Activated T-cell treated with anti-CD3 and anti-CD28 coated beads for 24 hours (primary cell): ENCODE measurements around the gene LRRIQ4.

Experiments used
- DNase-seq: peaks from one replicate; pipeline ENCODE4 v3.0.0-alpha.2; 2020; ENCODE audit warnings: low read depth

LRRIQ4 gene

DNA sequence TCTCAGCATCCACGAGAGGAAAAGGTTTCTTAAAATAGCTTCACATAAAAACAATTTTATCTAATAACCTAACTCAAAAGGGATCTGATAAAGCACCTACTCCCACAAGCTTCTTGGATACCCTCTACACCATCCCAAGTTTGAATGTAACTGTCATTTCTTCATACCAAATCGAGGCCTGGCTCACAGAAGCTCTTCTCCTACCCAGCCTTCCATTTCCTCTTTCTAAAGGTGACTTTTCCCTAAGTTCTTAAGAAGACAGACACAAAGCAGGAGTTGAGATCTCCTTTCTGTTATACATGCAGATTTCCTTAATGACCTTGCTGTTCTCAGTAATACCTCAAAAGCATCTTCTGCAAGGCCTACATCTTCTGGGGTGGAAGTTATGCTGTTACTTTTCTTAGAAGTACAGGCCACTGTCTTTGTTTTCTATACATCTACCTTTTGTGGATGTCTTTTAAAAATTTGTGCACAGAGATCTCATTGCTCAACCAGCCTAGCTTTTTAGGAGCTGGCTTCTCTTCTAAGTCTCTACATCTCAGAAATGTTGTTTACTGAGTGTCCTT lies 3.4 kb upstream of the LRRIQ4 start:
- DNase-seq = no peak

DNA sequence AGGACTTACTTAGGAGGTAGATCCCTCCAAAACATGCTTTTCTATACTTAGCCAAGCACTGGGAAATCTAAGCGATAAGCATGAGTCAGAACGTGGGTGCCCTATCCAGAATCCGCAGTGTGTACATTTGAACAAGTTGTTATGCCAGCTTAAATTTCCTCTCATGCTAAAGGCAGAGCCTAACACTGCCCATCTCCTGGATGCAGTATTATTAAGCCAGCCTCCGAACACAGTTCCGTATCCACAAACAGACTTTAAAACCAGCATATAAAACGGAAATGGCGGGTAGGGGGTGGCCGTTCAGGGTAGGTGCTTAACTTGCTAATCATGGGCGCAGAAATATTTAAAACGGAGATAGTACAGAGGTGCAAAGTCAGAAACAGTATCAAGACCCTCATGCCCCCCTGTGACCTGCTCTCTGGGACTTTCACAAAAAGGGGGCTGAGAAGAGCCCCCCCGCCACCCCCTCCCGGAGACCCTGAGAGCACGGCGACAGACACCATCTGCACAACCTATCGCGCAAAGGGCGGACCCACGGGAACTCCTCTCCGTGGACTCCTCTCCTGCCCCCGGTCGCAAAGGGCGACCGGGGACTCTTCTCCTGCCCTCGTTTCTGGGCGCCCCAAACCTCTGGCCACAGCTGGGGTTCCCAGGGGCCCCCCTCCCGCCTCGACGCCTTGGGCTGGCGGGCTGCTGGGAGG lies 889 bp upstream of the LRRIQ4 start:
- DNase-seq = no peak

DNA sequence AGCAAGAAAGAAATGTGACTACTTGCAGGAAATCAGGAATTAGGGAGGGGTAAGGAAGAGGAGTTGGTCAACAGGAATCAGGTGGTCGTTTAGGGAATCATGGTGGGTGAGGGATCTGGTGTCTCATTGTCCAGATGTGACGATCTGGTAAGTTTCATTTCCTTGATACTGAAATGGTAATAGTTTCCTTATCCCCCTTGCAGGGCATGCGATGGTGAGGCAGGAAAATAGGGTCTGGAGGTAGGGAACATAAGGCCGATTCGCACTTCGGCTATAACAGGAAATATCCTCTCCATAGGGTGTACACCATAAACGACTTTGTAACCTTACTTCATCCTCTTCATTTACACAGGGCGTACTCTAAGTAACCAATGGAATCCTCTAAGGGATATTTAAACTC lies 608 bp downstream of the LRRIQ4 start:
- DNase-seq = no peak

DNA sequence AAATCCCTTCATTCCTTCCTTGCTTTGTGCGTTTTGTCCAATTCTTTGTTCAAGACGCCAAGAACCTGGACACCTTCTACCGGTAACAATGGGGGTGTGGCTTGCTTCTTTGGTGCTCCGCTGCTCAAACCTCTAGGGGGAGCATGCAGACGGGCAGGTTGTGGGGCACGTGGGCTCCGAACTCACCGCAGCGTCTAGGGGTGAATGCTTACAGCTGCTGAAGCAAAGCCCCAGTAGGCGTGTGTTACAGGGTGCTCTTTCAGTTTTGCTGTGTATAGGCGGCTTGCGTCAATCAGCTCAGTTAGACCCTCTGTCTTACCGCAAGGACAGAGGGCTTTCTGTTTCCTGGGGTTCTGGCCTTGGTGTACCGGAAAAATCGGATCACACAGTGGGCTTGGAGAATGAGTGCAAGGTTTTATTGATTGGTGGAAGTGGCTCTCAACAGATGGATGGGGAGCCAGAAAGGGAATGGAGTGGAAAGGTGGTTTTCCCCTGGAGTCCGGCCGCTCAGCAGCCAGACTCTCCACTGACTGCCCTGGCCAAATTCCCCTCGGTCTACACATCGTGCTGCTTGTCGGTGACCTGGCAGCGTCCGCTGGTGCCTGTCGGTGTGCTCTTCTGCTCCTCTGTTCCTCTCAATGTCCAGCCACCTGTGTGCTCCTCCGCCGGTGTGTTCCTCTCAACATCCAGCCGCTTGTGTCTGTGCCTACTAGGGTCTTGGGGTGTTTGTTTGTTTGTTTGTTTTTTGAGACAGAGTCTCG lies 1.3 kb downstream of the LRRIQ4 start:
- peak; percentile 64 for DNase-seq

DNA sequence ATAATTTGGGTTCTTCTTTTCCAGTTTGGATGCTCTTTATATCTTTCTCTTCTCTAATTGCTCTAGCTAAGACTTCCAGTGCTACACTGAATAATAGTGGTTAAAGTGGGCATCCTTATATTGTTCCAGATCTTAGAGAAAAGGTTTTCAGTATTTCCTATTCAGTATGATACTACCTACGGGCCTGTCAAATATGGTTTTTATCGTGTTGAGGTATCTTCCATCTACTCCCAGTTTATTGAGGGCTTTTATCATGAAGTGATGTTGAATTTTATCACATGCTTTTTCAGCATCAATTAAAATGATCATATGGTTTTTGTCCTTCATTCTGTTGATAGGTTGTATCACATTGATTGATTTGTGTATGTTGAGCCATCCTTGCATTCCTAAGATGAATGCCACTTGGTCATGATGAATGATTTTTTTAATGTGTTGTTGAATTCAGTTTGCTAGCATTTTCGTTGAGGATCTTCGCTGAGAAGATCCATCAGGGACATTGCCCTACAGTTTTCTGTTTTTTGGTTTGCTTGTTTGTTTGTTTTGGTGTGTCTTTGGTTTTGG lies 3.0 kb downstream of the LRRIQ4 start:
- DNase-seq = no peak

DNA sequence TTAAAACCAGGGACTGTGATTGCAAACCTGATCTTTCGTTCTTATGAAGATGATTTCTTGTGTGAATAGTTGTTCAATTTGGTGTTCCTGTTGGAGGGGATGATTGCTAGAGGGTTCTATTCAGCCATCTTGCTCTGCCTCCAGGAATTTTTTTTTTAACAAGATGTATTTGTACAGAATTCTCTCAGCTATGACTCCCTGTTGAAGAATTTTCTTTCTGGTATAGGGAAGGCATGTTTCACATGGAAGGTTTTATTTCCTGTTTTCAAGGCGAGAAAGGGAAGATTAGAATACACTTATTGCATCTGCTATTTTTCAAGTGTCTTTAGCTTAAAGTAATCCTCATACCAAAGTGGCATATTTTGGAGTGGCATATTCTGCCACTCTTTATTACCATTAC lies 5.6 kb downstream of the LRRIQ4 start:
- DNase-seq = no peak

DNA sequence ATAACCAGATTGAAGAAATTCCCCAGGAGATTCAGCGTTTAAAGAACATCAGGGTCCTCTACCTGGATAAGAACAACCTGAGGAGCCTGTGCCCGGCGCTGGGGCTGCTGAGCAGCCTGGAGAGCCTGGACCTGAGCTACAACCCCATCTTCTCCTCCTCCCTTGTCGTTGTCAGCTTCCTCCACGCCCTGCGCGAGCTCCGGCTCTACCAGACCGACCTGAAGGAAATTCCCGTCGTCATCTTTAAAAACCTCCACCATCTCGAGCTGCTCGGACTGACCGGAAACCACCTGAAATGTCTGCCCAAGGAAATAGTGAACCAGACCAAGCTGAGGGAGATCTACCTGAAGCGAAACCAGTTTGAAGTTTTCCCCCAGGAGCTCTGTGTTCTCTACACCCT lies 9.4 kb downstream of the LRRIQ4 start:
- no peak for DNase-seq

DNA sequence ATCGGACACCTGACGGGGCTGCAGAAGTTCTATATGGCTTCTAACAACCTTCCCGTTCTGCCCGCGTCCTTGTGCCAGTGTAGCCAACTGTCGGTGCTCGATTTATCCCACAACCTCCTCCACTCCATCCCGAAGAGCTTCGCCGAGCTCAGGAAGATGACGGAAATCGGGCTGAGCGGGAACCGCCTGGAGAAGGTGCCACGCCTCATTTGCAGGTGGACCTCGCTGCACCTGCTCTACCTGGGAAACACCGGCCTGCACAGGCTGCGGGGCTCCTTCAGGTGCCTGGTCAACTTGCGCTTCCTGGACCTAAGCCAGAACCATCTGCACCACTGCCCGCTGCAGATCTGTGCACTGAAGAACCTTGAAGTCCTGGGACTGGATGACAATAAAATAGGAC lies 9.9 kb downstream of the LRRIQ4 start:
- DNase-seq = no peak

DNA sequence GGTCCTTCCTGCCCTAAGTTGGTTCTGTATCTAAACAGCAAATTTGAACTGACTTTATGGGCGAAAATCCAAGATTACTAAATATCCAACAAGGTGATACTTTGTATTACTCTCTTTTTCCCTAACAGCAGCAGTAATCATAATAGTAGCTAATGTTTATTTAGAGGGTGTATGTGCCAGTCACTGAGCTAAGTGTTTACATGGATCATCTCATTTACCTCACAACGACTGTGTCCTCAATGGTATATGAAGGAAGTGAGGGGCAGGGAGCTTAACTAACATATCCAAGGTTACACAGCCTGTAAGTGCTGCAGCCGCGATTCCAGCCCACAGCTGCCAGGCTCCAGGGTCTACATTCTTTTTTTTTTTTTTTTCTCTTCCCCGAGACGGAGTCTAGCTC lies 10.3 kb downstream of the LRRIQ4 start:
- DNase-seq = no peak

DNA sequence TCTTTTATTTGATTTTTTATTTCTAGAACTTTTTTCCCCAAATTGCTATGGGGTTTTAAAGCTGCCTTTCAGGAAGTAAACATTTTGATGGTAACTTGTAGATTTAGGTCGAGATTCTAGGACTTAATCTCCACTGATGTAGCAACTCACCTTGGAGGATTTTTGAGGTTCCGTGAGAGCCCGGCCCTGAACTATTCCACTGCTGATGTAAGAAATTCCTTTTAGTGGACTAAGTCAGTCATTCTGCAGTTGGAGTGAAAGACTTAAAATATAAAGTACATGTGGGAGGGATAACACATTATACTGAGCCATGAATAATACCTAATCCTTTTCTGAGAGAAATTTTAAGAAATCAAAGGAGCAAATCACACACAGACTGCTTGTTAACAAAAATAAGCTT lies 12.6 kb downstream of the LRRIQ4 start:
- no peak for DNase-seq

DNA sequence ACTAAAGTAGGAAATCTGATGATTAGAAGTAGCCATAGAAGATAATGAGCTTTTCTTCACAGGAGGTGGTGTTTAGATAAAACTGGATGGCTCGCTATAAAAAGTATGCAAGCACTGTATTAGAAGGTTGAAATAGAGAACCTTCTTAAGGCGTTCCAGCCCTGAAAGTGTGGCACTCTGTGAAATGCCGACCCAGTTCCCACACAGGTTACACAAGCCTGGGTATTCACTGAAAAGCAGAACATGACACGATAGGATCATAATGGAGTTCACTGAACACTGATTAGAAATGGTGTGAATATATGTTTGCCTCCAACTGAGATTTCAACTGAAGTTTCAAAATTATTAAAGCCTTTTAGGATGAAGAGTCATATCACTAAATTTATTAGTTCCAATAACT lies 15.0 kb downstream of the LRRIQ4 start:
- DNase-seq = no peak

DNA sequence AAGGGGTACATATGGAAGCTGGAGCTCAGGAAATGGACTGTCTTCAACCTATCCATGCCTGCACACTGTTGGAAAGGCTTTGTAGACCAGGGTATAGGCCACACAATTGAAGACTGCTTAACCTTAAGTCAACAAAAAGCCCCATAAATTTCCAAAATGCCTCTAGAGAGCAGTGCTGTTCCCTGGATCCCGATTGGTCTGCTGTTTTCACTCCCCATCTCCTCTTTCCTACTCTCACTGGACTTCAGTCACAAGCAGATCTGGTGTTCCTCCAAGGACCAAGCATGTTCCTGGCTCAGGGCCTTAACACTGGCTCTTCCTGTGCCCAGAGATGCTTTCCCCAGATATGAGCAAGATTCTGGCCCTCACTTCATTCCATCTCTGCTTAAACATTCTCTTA lies 22.9 kb downstream of the LRRIQ4 start:
- no peak for DNase-seq

DNA sequence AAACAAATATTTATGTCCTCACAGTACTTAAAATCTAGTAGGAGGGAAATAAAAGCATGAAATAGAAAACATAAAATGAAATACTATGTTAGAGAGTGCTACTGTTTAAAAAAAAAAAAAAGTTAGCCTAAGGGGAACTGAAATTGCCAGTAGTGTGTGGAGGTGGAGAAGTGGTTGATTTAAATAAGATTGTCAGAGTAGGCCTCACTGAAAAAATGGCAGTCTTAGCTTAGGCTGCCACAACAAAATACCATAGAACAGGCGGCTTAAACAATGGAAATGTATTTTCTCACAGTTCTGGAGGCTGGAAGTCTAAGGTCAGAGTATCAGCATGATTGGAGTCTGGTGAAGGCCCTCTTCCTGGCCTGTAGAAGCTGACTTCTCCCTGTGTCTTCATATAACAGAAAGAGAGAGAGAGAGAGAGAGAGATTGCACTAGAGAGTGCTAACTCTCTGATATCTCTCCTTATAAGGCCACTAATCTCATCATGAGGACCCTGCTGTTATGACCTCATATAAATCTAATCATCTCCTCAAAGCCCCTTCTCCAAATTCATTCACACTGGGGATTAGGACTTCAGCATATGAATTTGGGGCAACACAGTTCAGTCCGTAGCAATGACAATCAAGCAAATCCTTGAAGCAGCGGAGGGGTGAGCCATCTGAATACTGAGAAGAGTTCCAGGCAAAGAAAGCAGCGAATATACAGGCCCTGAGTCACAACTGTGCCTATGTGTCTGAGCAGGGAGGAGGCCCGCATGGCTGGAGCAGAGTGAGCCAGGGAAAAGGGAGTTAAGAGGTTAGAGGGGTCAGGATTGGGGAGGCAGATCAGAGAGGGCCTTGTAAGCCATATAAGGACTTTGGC lies 23.6 kb downstream of the LRRIQ4 start:
- no peak for DNase-seq

DNA sequence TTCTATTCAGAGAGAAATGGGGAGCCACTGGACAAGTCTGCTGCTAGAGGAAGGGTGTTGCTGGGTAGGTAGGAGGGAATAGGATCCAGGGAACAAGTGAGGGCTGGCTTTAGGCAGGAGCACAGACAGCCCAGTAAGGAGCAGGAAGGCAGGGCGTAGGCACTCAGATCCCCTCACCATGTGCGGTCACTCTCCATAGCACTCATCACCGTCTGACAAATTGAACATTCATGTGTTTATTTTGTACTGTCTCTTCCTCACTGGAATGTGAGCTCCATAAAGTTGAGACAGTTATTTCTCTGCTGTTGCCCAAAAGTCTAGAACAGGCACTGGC lies 24.2 kb downstream of the LRRIQ4 start:
- no peak for DNase-seq

DNA sequence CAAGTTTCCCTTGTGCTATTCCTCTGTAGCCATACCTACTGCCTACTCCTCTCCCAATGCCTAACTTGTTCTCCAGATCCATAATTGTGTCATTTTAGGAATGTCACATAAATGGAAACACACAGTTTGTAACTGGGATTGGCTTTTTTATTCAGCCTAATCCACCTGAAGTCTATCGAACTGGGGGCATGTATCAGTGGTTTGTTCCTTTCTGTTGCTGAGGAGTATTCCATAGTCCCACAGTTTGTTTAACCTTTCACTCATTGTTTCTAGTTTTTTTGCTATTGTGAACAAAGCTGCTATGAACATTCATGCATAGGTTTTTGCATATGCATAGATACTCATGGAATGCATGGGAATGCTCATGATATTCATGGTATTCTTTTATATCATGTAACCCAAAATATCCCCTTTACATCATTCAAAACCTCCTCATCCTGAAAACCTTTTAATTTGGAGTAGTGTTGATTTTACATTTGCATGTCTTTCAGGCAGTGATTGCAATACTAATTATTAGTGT lies 25.9 kb downstream of the LRRIQ4 start:
- no peak for DNase-seq

DNA sequence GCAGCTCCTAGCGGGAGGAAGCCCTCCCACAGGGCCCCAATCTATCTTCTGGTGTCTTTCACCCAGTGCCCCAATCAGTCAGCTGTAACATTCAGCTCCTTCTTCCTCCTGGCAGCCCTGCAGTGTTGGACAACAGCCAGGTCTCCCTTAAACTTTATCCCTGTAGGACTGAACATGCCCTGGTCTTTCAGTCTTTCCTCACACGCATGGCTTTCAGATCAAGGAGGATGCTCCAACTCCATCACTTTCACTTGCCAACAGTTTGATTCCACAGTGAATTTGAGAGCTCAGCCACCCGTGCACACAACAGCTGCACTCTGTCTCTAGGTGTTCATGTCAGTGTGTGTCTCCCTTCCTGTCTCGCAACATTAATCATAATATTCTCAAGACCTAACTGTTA lies 28.5 kb downstream of the LRRIQ4 start:
- DNase-seq = no peak

DNA sequence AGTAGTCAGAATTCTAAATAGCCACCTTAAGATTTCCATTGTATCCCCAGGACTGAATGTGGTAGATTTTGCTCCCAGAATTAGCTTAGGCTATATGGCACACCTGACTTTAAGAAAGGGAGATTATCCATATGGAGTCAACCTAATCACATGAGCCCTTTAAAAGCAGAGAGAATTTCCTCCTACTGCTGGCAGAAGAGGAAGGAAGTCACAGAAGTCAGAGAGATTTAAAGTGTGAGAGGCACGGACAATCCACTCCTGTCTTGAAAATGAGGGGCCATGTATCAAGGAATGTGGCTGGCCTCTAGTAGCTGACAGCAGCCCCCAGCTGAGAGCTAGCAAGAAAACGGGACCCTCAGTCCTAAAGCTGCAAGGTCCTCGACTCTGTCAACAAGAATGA lies 30.3 kb downstream of the LRRIQ4 start:
- no peak for DNase-seq

DNA sequence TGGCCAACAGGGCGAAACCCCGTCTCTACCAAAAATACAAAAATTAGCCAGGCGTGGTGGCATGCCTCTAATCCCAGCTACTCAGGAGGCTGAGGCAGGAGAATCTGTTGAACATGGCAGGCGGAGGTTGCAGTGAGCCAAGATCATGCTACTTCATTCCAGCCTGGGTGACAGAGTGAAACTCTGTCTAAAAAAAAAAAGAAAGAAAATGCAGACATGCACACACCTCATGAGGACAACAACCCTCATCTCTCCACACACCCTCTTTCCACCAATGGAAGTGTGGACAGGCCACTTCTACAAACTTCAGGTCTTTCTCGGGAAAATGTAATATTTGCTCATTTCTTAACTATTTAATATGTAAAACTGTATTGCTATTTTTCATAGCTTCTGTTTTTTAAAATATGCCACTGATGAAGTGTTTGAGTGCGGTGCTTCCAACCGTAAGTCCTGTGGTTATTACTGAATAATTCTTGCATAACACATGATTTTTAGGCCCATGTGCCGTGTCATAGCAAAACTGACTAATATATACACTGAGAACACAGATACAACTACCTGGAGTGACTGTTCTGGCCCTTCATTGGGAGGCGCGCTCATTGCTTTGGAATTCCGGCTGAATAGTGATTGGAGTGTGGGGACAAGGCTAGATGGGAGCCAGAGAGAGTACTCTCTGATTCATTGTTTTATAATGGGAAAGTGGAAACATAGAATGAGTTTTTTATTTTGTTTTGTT lies 34.0 kb downstream of the LRRIQ4 start:
- no peak for DNase-seq

DNA sequence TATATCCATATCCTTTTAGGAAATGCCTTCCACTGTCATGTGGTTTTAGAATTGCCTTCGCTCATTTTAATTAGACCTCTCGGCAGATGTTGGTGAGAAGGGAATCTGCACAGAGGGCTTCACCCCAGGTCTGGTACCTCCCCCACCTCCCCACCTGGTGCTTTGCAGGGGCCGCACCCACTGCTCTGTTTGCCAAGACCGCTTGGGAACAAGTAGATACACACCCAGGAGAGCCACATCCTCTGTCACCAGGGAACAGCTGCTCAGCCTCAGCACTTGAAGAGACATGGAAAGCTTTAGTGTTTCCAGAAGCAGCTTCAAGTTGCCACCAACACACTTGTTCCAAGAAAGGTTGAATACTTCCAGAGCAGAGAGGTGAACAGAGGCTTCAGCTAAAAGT lies 35.2 kb downstream of the LRRIQ4 start:
- no peak for DNase-seq

DNA sequence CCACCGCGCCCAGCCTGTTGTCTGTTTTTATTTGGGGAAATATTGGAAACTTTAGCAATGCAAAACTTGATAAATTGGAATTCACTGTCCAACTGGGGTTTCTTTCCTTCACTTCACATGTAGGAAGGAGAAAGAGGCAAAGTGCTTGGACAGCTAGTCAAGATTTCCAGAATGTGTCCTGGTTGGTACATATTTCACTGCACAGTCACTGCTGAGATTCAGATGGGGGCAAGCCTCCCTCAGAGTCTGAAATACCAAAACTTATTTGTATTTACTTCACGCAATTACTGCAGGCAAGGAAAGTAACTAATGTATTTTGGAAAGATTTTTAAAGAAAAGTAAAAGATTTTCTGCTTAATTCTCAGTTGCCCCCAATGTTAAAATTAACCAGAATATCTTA lies 36.1 kb downstream of the LRRIQ4 start:
- no peak for DNase-seq

DNA sequence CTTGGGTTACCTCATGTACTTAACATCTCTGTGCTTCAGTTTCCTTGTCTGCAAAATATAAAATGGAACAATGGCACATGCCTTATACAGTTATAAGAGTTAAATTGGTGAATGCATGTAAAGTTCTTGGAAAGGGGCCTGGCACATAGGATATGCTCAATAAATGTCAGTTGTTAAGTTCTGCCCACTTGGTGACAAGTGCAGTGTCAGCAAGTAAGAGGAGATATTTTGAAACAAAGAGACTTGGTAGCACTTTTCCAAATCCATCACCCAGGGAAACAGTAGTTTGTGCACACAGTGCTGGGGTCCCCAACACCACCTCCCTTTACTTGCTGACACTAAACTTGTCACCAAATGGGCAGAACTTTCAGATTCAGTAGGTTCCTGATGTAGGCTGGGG lies 37.9 kb downstream of the LRRIQ4 start:
- DNase-seq = no peak

DNA sequence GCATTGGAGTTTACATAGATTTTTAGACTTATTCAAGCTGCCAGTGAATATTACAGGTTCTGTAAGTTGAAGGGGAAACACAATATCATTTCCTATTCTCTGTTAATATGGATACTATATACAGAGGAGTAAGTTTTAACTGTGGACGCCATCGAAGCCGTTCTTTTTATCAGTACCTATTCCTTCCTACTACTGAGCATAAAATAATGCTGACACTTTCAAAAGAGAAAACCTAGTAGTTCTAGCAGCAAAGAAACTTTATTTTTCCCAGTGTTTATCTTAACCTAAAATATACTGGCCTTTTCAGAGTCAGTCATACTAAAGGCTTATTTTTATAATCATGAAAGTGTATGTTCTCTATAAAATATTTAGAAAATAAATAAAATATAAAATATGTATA lies 42.8 kb downstream of the LRRIQ4 start:
- DNase-seq = no peak
